Measurements from ENCODE around the gene TTLL8.

GRCh38 chr22:50084614-50085021, 26.5 kb upstream of the TTLL8 start:
- no peak for TF ChIP-seq CTCF (IDR thresholded peaks at IDR 0.05)
- no peak for TF ChIP-seq POLR2A (IDR thresholded peaks at IDR 0.05)

Measured in heart left ventricle (tissue), 13 donors.